ENCODE data around the gene HMGCR. TPM values are rescaled to one million over a fixed set of nuclear protein-coding genes. Genes with fewer than 3 reads are reported as not detected.

Gene HMGCR
- total RNA-seq, 1 experiment from 2014 or later: 101 TPM

- no peaks in the 10 kb centered on the region for H3K9me2 ChIP-seq (ENCODE audit: insufficient read depth)
- H4K20me1 ChIP-seq (ENCODE audit: insufficient read depth): no peaks in the 10 kb centered on the region
- no TSS peak for BruUV-seq (replicated peaks)
- no peaks in the 10 kb centered on the region for H3K27me3 ChIP-seq (ENCODE audit: insufficient read depth, low read length)
- ChIA-PET POLR2A (interaction anchor here (2.8 kb wide), 1 partner anchor 16 kb away, joined by 16 read pairs; the partner anchor contains the start of gene HMGCR), RAD21 (ENCODE audit: low non-redundant PET in 1 of 2, low total read pairs in 2 of 2, uncharacterized antibody in 2 of 2, unreplicated experiment in 2 of 2) (interaction anchor here (0.5 to 2.0 kb wide), 2 partner anchors 17 to 112 kb away, joined by 4 to 11 read pairs; partner anchors contain the start of gene HMGCR (in 1 of the 2)), CTCF (interaction anchor here (0.9 to 2.8 kb wide), 5 partner anchors 9 to 270 kb away, joined by 3 to 9 read pairs (median 4); partner anchors contain the start of gene HMGCR)
- H3K9me3 ChIP-seq (ENCODE audit: control insufficient read depth in 1 of 2, insufficient read depth in 1 of 2, low read depth in 1 of 2, low read length in 2 of 2): no peaks in the 10 kb centered on the region
- DNase-seq (ENCODE audit: low read depth, low spot score): no peak
- peak overlapping the region; percentile 28 for H2AFZ ChIP-seq (ENCODE audit: low read depth, low read length, poor library complexity, severe bottlenecking)
- no peak for TF ChIP-seq POLR2A (IDR thresholded peaks at IDR 0.05; ENCODE audit: borderline replicate concordance, extremely low read depth, insufficient read depth, insufficient read length)
- TF ChIP-seq ZNF274 (IDR thresholded peaks at IDR 0.05; ENCODE audit: low read depth, low read length): no peak
- TF ChIP-seq REST (IDR thresholded peaks at IDR 0.05; ENCODE audit: low read depth): no peak
- no peak for TF ChIP-seq EGR1 (IDR thresholded peaks at IDR 0.05; ENCODE audit: low read depth)
- TF ChIP-seq SRF (IDR thresholded peaks at IDR 0.05; ENCODE audit: low read depth): no peak
- TF ChIP-seq SP1 (IDR thresholded peaks at IDR 0.05; ENCODE audit: low read depth): no peak
- TF ChIP-seq CTCF (IDR thresholded peaks at IDR 0.05 in 2 of 3, conservative IDR thresholded peaks at IDR 0.05 in 1 of 3; ENCODE audit: borderline replicate concordance in 1 of 3, insufficient read depth in 1 of 3, low read depth in 2 of 3, low read length in 2 of 3): no peak
- no peak for TF ChIP-seq ZBTB33 (IDR thresholded peaks at IDR 0.05; ENCODE audit: extremely low read depth, insufficient replicate concordance, low read length)
- no peak for TF ChIP-seq YY1 (IDR thresholded peaks at IDR 0.05; ENCODE audit: extremely low read depth, insufficient replicate concordance, low read depth, low read length)
- no peak for TF ChIP-seq RAD21 (IDR thresholded peaks at IDR 0.05; ENCODE audit: low read depth)
- TF ChIP-seq EZH2phosphoT487 (IDR thresholded peaks at IDR 0.05; ENCODE audit: borderline replicate concordance): no peak
- H3K4me1 ChIP-seq (ENCODE audit: control insufficient read depth in 1 of 2, insufficient read depth in 2 of 2, low read length in 2 of 2): peaks cover 30 to 54% of the 10 kb centered on the region in 2 experiments
- peak overlapping the region; percentile 66 for H3K4me2 ChIP-seq (ENCODE audit: low read length)
- no peaks in the 10 kb centered on the region for H3K36me3 ChIP-seq (ENCODE audit: control insufficient read depth in 1 of 2, insufficient read depth in 2 of 2, low read length in 2 of 2)
- peak overlapping the region; percentile 43 for H3K9ac ChIP-seq (ENCODE audit: low read length)
- intact Hi-C loops (cut with micrococcal nuclease): no loop called here
- ATAC-seq: peak; percentile 5
- no peaks in the 10 kb centered on the region for H3K79me2 ChIP-seq (ENCODE audit: insufficient read depth, low read length)
- H3K27ac ChIP-seq (ENCODE audit: low read depth, low read length): peak overlapping the region; percentile 96
- peak overlapping the region; percentile 15 to 47 for H3K4me3 ChIP-seq (replicated peaks in 1 of 2; ENCODE audit: low read depth in 1 of 2, low read length in 2 of 2)
Observed at GRCh38 chr5:75320371-75320770, 16.6 kb upstream of the HMGCR start.
